RPMI7951 (cell line): ENCODE results near the gene MYH3. TPM values are rescaled to one million over a fixed set of nuclear protein-coding genes. Genes with fewer than 3 reads are reported as not detected.

Experiments
- DNase-seq: peaks from one replicate; pipeline ENCODE4 v3.0.0-alpha.2; 2012; ENCODE audit warnings: low read depth
- total RNA-seq: library from RNA; depleted of rRNA; stranded (reverse); fragments of >200 nt; shearing (Covaris generic); gene quantifications from 2 replicates; pipeline ENCODE4 v1.2.3, GENCODE V29; 2014; rRNA removed

The MYH3 gene
- total RNA-seq, 1 experiment from 2014 or later: 0.12 TPM

DNA sequence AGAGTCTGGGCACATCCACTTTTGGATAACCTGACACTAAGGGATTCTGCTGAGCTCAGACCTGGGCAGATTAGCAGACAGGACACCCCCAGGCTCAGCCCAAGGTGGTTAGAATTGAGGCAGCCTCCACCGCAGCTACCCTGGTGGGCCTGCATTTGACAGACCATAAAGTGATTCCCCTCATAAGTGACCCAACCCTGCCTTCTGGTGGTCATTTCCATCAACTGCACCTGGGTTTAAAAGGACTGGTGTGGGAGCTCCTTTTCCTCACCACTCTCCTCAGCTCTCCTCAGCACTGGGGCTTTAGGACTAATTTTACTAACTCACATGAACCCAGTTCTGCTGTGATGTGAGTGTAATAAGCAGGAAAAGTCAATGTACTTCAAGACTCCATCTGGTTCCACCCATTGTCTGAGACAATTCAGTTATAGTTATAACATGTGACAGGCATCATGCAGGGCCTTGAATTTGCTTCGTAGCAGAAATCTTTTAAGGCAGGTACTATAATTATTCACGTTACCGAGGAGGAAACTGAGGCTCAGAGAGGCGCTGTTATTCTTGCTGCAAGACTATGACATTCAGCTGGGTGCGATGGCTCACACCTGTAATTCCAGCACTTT lies 42.5 kb downstream of the MYH3 start:
- DNase-seq: peak; percentile 36

- DNase-seq: no peak
These were observed 43.2 kb downstream of the MYH3 start for GRCh38 chr17:10613775-10614513.

GRCh38 chr17:10612957-10613744 lies 44.0 kb downstream of the MYH3 start:
- no peak for DNase-seq

DNA sequence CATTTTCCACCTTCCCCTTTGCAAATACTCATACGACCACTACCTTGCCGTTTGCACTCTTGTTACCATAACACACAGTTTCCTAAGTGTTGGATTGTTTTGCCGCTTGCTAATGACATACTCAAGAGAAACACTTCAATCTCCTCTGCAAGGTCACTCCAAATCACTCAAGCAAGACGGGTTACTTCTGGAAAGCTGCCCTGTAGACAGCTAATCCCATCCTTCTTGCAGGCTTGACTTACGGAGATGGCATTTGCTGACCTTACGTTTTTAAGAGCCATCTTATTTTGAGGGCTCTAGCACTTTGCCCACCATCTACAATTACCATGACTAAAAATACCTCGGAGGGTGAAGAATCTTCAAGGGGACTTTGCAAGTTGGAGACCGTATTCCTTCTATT lies 46.2 kb downstream of the MYH3 start:
- DNase-seq: no peak

DNA sequence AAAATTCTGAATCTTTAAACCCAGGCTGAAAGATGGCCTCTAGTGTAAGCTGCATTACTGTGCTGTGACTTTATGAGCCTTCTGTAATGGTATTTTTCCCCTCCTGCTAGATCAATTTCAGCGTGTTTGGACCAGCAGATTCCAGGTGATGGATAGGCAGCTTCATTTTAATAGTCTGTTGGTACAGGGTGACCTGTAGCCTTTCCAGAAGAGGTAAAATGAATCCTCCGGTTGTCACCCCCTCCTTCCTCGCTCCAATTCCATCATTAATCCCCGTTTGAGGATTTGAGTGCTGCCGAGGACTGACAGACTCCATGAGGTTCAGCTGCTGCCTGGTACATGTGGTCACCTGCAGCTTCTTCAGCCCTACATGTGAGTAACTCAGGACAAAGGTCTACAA lies 48.9 kb downstream of the MYH3 start:
- no peak for DNase-seq

DNA sequence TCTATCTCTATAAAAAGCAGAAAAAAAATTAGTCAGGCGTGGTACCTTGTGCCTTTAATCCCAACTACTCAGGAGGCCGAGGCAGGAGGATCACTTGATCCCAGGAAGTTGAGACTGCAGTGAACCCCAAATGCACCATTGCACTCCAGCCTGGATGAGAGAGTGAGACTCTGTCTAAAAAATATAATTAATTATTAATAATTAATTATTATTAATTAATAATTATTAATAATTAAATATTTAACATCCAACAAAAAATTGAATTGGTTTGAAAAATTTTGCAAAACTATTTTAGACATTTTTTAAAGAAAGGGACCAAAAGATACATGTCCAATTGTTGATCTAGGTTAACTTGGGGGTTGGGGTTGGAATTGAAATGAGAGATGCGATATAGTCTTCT lies 51.0 kb downstream of the MYH3 start:
- no peak for DNase-seq

GRCh38 chr17:10605221-10605783 lies 51.8 kb downstream of the MYH3 start:
- DNase-seq: no peak

- DNase-seq: no peak
These were observed 52.6 kb downstream of the MYH3 start for GRCh38 chr17:10604521-10604920.

DNA sequence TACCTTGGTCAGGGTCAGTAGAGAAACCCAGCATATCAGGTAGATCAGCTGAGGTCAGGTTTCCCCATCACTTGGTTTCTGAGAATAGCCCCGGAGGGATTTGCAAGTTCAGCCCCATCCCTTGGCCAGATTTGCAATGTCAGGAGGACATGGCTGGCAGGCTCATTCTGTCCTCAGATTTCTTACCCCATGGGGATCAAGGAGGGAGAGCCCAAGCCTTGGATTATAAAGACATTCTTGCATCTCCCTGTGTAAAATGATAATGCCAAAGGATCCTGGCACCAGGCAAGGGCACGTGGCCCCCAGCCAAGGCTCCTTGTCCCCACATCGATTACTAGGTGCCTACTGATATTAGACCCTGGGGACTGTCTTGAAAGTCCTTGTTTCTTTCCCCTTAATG lies 53.2 kb downstream of the MYH3 start:
- DNase-seq: no peak

DNA sequence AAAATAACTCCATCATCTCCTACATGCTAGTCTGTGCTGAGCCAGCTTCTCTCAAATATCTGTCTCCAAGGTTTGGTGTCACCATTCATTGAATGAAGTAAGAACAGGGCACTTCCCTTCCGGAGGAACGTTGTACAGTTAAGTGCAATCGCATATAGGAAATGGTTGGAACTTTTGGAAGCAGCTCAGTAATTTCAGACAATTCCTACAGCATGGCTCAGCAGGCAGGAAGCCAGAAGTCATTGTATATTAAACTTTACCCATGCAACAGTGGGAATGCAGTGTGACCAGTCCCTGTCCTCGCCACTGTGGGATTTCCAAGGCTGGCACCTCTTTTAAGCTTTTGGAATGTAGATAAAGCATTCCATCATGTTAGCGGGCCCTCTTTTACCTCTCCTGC lies 56.5 kb downstream of the MYH3 start:
- DNase-seq: no peak

DNA sequence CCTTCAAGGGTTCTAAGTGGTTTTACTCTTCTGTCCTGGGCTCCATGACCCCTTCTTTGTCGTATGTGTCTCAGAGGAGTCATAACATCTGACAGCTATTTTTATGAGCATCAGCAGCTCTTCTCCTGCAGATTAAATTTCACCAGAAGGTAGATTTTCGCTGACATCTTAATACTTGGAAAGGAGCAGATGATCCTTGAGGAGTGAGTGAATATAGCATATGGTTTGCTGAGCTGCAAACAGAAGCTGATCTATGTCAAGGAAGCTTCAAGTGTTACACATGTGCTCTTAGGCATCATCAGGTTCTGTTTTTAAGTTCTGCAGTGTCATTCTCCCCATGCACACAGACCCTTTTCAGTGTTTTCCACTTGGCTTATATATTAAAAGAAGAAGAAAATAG lies 58.5 kb downstream of the MYH3 start:
- no peak for DNase-seq

DNA sequence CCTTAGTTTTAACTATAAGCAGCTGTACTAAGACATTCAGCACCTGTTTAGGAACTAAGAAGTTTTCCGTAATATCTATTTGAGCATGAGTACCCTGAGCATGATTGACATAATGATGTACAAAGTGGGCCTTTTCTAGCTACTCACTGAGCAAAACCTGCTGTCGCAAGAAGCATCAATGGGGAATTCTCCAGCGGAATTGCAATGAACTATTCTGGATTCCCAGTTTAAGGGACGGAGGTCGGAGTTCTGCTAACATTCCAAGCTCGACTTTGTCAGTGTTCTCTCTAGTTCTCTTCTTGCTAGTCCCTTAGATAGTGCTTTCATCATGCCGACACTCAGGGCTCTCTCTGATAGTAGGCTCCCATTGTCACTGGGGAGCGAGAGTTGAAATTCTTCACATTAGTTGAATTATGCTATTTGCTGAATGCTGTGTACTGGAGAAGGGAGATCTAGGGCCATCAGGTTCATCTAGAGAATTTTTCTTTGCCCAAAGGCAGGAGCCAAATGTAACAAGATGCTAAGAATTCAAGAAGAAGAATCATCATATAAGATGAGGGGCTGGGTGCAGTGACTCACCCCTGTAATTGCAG lies 67.5 kb downstream of the MYH3 start:
- no peak for DNase-seq

GRCh38 chr17:10585529-10585928 lies 71.6 kb downstream of the MYH3 start:
- peak; percentile 1 for DNase-seq

GRCh38 chr17:10583834-10584233 lies 73.3 kb downstream of the MYH3 start:
- DNase-seq: no peak

DNA sequence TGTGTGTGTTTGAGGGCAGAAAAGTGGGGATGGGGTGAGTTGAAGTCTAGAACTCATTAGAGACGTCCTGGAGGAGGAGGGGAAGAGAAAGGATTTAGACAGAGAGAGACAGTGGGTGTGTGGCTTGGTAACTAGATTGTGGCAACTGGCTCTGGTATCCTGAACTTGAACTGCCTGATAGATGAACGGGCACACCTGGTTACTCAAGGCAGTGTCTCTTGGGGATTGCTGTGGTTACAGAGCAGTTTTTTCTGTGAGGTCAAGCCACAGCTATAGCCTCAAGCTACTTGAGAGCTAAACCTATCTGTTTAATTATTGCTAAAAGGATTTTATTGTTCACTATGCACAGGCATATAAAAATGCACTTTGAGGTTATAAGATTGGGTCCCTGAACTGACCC lies 77.8 kb downstream of the MYH3 start:
- DNase-seq: no peak

Other genes with a start within 250 kb of the MYH3 start
- not detected in 2 replicates for gene MYH8, start 235.4 kb downstream of the MYH3 start, total RNA-seq
- gene MYH4, start 187.8 kb downstream of the MYH3 start, total RNA-seq: not detected in 2 replicates
- not detected in 2 replicates for gene MYH1, start 138.8 kb downstream of the MYH3 start, total RNA-seq
- not detected in 2 replicates for gene MYH2, start 107.7 kb downstream of the MYH3 start, total RNA-seq
- 19.1 and 25.7 TPM in 2 replicates for gene SCO1, start 40.2 kb upstream of the MYH3 start, total RNA-seq
- gene ADPRM, start 40.3 kb upstream of the MYH3 start, total RNA-seq: 6.0 and 8.9 TPM in 2 replicates
- 0.98 and 4.2 TPM in 2 replicates for gene TMEM220, start 72.7 kb upstream of the MYH3 start, total RNA-seq
- not detected in 2 replicates for gene TMEM238L, start 146.8 kb upstream of the MYH3 start, total RNA-seq
- gene PIRT, start 180.8 kb upstream of the MYH3 start, total RNA-seq: not detected in 2 replicates